OCI-LY1 (cell line): ENCODE measurements around the gene HPD.

ENCODE experiments used
- EZH2 ChIP-seq: fragments of 200-600 bp; sonication (generic), shearing (Covaris generic); IDR thresholded peaks from 2 replicates; pipeline ENCODE4 v1.8.0; 2017; ENCODE audit warnings: borderline replicate concordance, mixed run types, mild to moderate bottlenecking, antibody characterized with exemption, low read length, moderate library complexity, mixed read lengths
- TF ChIP-seq, protein P1 (sequence below): fragments of 200-600 bp; sonication (generic), shearing (Covaris generic); IDR thresholded peaks from 2 replicates; pipeline ENCODE4 v1.5.1; 2017; ENCODE audit warnings: mild to moderate bottlenecking, antibody characterized with exemption, low read length, moderate library complexity, mixed read lengths

DNA sequence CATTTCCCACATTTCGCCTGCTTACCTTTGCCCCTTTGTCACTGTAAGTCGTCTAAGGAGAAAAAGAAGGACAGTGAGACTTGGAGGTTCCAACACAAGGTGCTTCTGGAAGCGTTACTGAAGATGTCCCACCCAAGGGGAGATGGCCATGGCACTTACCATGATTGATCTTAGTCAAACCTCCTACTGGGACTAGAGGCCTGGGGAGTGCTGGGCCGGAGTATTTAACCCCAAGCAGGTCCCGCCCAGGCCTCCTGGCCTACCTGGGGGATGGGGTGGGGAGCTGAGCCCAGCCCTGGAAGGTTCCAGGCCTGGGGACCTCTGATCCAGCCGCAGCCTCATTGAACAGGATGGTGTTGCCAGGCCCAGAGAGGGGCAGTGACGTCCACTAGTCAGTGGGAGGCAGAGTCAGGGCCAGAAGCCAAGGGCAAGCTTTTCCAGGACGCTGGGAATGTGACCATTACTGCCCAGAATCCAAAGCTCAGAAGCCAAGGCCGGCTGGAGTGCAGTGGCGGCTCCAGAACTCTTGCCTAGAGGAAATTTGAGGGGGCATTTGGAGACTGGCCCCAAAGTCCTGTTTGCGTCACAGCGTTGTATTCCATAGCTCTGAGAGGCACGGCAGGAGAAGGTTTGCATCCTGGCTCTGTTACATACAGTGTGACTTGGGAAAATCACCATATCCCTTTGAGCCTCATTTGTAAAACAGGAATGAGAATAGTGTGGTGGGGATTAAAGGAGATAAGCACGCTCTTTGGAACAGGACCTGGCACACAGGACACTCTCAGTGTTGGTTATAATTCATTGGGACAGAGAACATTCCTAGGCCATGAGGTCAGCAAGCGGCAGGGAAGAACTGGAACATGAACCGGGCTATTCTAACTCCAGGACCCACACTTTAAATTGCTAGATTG is at the start of gene HPD:
- TF ChIP-seq, protein P1, sequence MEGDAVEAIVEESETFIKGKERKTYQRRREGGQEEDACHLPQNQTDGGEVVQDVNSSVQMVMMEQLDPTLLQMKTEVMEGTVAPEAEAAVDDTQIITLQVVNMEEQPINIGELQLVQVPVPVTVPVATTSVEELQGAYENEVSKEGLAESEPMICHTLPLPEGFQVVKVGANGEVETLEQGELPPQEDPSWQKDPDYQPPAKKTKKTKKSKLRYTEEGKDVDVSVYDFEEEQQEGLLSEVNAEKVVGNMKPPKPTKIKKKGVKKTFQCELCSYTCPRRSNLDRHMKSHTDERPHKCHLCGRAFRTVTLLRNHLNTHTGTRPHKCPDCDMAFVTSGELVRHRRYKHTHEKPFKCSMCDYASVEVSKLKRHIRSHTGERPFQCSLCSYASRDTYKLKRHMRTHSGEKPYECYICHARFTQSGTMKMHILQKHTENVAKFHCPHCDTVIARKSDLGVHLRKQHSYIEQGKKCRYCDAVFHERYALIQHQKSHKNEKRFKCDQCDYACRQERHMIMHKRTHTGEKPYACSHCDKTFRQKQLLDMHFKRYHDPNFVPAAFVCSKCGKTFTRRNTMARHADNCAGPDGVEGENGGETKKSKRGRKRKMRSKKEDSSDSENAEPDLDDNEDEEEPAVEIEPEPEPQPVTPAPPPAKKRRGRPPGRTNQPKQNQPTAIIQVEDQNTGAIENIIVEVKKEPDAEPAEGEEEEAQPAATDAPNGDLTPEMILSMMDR: no peak
- no peak for TF ChIP-seq EZH2
